ENCODE measurements around the gene ARHGAP23.

The ARHGAP23 gene

GRCh38 chr17:38533866-38534497, 105.7 kb downstream of the ARHGAP23 start:
- FAIRE-seq = no peak

GRCh38 chr17:38534498-38534885, 106.2 kb downstream of the ARHGAP23 start:
- no peak for FAIRE-seq

GRCh38 chr17:38535886-38536285, 107.6 kb downstream of the ARHGAP23 start:
- FAIRE-seq = no peak

GRCh38 chr17:38536661-38537060, 108.4 kb downstream of the ARHGAP23 start:
- no peak for FAIRE-seq

GRCh38 chr17:38538906-38539305, 110.6 kb downstream of the ARHGAP23 start:
- FAIRE-seq = no peak

GRCh38 chr17:38539386-38539785, 111.1 kb downstream of the ARHGAP23 start:
- no peak for FAIRE-seq

GRCh38 chr17:38540514-38541045, 112.3 kb downstream of the ARHGAP23 start:
- no peak for FAIRE-seq

- no peak for FAIRE-seq
Measured at GRCh38 chr17:38541281-38541680, 113.0 kb downstream of the ARHGAP23 start.

- no peak for FAIRE-seq
Measured at GRCh38 chr17:38542286-38542685, 114.0 kb downstream of the ARHGAP23 start.

- FAIRE-seq = no peak
Measured at GRCh38 chr17:38543403-38544174, 115.3 kb downstream of the ARHGAP23 start.

- FAIRE-seq = no peak
Measured at GRCh38 chr17:38544175-38544838, 116.0 kb downstream of the ARHGAP23 start.

GRCh38 chr17:38544839-38545209, 116.6 kb downstream of the ARHGAP23 start:
- no peak for FAIRE-seq

- FAIRE-seq = no peak
Measured at GRCh38 chr17:38545531-38546225, 117.4 kb downstream of the ARHGAP23 start.

- no peak for FAIRE-seq
Measured at GRCh38 chr17:38546396-38546795, 118.1 kb downstream of the ARHGAP23 start.

GRCh38 chr17:38547444-38547843, 119.2 kb downstream of the ARHGAP23 start:
- FAIRE-seq = no peak

- no peak for FAIRE-seq
Measured at GRCh38 chr17:38549285-38549684, 121.0 kb downstream of the ARHGAP23 start.

- FAIRE-seq = no peak
Measured at GRCh38 chr17:38550661-38551060, 122.4 kb downstream of the ARHGAP23 start.

- FAIRE-seq = no peak
Measured at GRCh38 chr17:38551121-38551520, 122.9 kb downstream of the ARHGAP23 start.

GRCh38 chr17:38552343-38552742, 124.1 kb downstream of the ARHGAP23 start:
- FAIRE-seq = no peak

GRCh38 chr17:38554430-38555350, 126.4 kb downstream of the ARHGAP23 start:
- no peak for FAIRE-seq

- no peak for FAIRE-seq
Measured at GRCh38 chr17:38556239-38556638, 128.0 kb downstream of the ARHGAP23 start.

- no peak for FAIRE-seq
Measured at GRCh38 chr17:38557396-38557795, 129.1 kb downstream of the ARHGAP23 start.

All from islet of Langerhans (tissue), 1 donor.